ENCODE measurements around the gene PEX5. TPM values are rescaled to one million over a fixed set of nuclear protein-coding genes. Genes with fewer than 3 reads are reported as not detected.
"Not testable (repeated sequence)": the region's sequence is repeated elsewhere in the genome, so short reads cannot be mapped to it uniquely, and the experiment has no call there.

The PEX5 gene
- total RNA-seq, 4 donors from 2014 or later: 23.9 to 86.0 (median 30.3) TPM

- no peak for DNase-seq
- in situ Hi-C loops (cut with MboI; ENCODE audit: low pct_ligation_motif_present in 1 of 4, low pct_unique_long_range_greater_than_20kb in 1 of 4, low sequenced_read_pairs in 3 of 4) (loop anchor here (5.0 to 10.0 kb wide), 6 partner anchors 236 to 583 kb away; no protein-coding TSS in a partner anchor), intact Hi-C loops (cut with DNase I; ENCODE audit: low total_unique reads) (no loop called here)
Observed at GRCh38 chr12:7221486-7221885, 32.0 kb downstream of the PEX5 start.

GRCh38 chr12:7229741-7230140, 40.3 kb downstream of the PEX5 start:
- TF ChIP-seq POLR2AphosphoS5 (IDR thresholded peaks at IDR 0.05) (no peak), EP300 (IDR thresholded peaks at IDR 0.05; ENCODE audit: low read depth) (no peak), CTCF (IDR thresholded peaks at IDR 0.05) (no peak), POLR2A (IDR thresholded peaks at IDR 0.05) (no peak)

More at GRCh38 chr12:7221486-7221885, 32.0 kb downstream of the PEX5 start:
- TF ChIP-seq POLR2AphosphoS5 (IDR thresholded peaks at IDR 0.05): no peak
- TF ChIP-seq CTCF (IDR thresholded peaks at IDR 0.05): no peak
- no peak for TF ChIP-seq POLR2A (IDR thresholded peaks at IDR 0.05)
- no peak for TF ChIP-seq EP300 (IDR thresholded peaks at IDR 0.05; ENCODE audit: low read depth)
- Histone ChIP-seq H3K4me1 (no peaks in the 10 kb centered on the region), H3K9me3 (no peaks in the 10 kb centered on the region), H3K27ac (no peak overlapping the region), H3K27me3 (no peaks in the 10 kb centered on the region), H3K36me3 (no peaks in the 10 kb centered on the region), H3K4me3 (no peak overlapping the region)
- 67 to 85% methylated on average over 1 of the region's 1 CpG for WGBS, 2 donors (ENCODE audit: low coverage in 1 of 2)

GRCh38 chr12:7241404-7242005, 52.0 kb downstream of the PEX5 start:
- DNase-seq: no peak
- Histone ChIP-seq H3K27ac (no peak overlapping the region), H3K36me3 (no peaks in the 10 kb centered on the region), H3K4me3 (no peak overlapping the region), H3K27me3 (no peaks in the 10 kb centered on the region), H3K9me3 (peaks cover 0 to 17% of the 10 kb centered on the region in 2 donors), H3K4me1 (no peaks in the 10 kb centered on the region)
- intact Hi-C loops (cut with DNase I; ENCODE audit: low total_unique reads) (no loop called here), in situ Hi-C loops (cut with MboI; ENCODE audit: low pct_ligation_motif_present in 1 of 4, low pct_unique_long_range_greater_than_20kb in 1 of 4, low sequenced_read_pairs in 3 of 4) (no loop called here)
- 89 to 90% methylated on average over 3 of the region's 3 CpGs for WGBS, 2 donors (ENCODE audit: low coverage in 1 of 2)
- no peak for TF ChIP-seq EP300 (IDR thresholded peaks at IDR 0.05; ENCODE audit: low read depth)
- TF ChIP-seq POLR2A (IDR thresholded peaks at IDR 0.05): no peak
- no peak for TF ChIP-seq CTCF (IDR thresholded peaks at IDR 0.05)
- no peak for TF ChIP-seq POLR2AphosphoS5 (IDR thresholded peaks at IDR 0.05)

More at GRCh38 chr12:7229741-7230140, 40.3 kb downstream of the PEX5 start:
- Histone ChIP-seq H3K4me1 (no peaks in the 10 kb centered on the region), H3K27ac (no peak overlapping the region), H3K9me3 (no peaks in the 10 kb centered on the region), H3K36me3 (no peaks in the 10 kb centered on the region), H3K27me3 (peaks cover 3% of the 10 kb centered on the region), H3K4me3 (no peak overlapping the region)
- WGBS, 2 donors (ENCODE audit: low coverage in 1 of 2): 70 to 72% methylated on average over 2 of the region's 2 CpGs
- DNase-seq: no peak
- in situ Hi-C loops (cut with MboI; ENCODE audit: low pct_ligation_motif_present in 1 of 4, low pct_unique_long_range_greater_than_20kb in 1 of 4, low sequenced_read_pairs in 3 of 4) (loop anchor here in 3 of 4 donors (10.0 kb wide), 3 partner anchors 235 to 575 kb away; no protein-coding TSS in a partner anchor), intact Hi-C loops (cut with DNase I; ENCODE audit: low total_unique reads) (no loop called here)

GRCh38 chr12:7242176-7243101, 53.0 kb downstream of the PEX5 start:
- peaks cover 0 to 17% of the 10 kb centered on the region in 2 donors for H3K9me3 ChIP-seq

GRCh38 chr12:7251328-7251996, 62.0 kb downstream of the PEX5 start:
- H3K27me3 ChIP-seq; in situ Hi-C loops (cut with MboI; ENCODE audit: low pct_ligation_motif_present in 1 of 4, low pct_unique_long_range_greater_than_20kb in 1 of 4, low sequenced_read_pairs in 3 of 4); H3K27ac ChIP-seq; DNase-seq; H3K36me3 ChIP-seq; H3K4me1 ChIP-seq; intact Hi-C loops (cut with DNase I; ENCODE audit: low total_unique reads); H3K9me3 ChIP-seq; H3K4me3 ChIP-seq: not testable (repeated sequence)
- 81 to 100% methylated on average over 1 to 20 of the region's 22 CpGs for WGBS, 2 donors (ENCODE audit: low coverage in 1 of 2)

More at GRCh38 chr12:7242176-7243101, 53.0 kb downstream of the PEX5 start:
- Histone ChIP-seq H3K27me3 (no peaks in the 10 kb centered on the region), H3K27ac (no peak overlapping the region), H3K36me3 (no peaks in the 10 kb centered on the region), H3K4me3 (no peak overlapping the region), H3K4me1 (no peaks in the 10 kb centered on the region)
- no peak for DNase-seq
- intact Hi-C loops (cut with DNase I; ENCODE audit: low total_unique reads) (no loop called here), in situ Hi-C loops (cut with MboI; ENCODE audit: low pct_ligation_motif_present in 1 of 4, low pct_unique_long_range_greater_than_20kb in 1 of 4, low sequenced_read_pairs in 3 of 4) (no loop called here)
- 48 to 60% methylated on average over 3 to 7 of the region's 7 CpGs for WGBS, 2 donors (ENCODE audit: low coverage in 1 of 2)
- TF ChIP-seq CTCF (IDR thresholded peaks at IDR 0.05): no peak
- TF ChIP-seq POLR2A (IDR thresholded peaks at IDR 0.05): no peak
- TF ChIP-seq POLR2AphosphoS5 (IDR thresholded peaks at IDR 0.05): no peak
- no peak for TF ChIP-seq EP300 (IDR thresholded peaks at IDR 0.05; ENCODE audit: low read depth)

Measured in transverse colon (tissue), 4 donors.